Endothelial cell of umbilical vein (primary cell): Measurements from ENCODE around the gene TBX1.
"Not testable (repeated sequence)": the region's sequence is repeated elsewhere in the genome, so short reads cannot be mapped to it uniquely, and the experiment has no call there.

Experiments
- CTCF ChIP-seq, 2 donors: IDR thresholded peaks; 1 replicate in 1 of 2; 2 replicates in 1 of 2; pipeline ENCODE4 v1.5.1; 2011; ENCODE audit warnings: low read length in 2 of 2, mild to moderate bottlenecking in 2 of 2, moderate library complexity in 2 of 2, control low read depth in 1 of 2, inconsistent platforms in 1 of 2, low read depth in 1 of 2; ENCODE audit not compliant: insufficient read depth in 1 of 2; ENCODE audit errors: extremely low read depth in 1 of 2
- POLR2AphosphoS5 ChIP-seq: IDR thresholded peaks from 2 replicates; pipeline ENCODE4 v1.6.1; 2012; ENCODE audit warnings: low read depth, mild to moderate bottlenecking, control low read depth, low read length, moderate library complexity; ENCODE audit not compliant: insufficient read depth

GRCh38 chr22:19777192-19777591 lies 16.6 kb downstream of the TBX1 start:
- TF ChIP-seq POLR2AphosphoS5; CTCF (IDR thresholded peaks at IDR 0.05; ENCODE audit: extremely low read depth in 1 of 2, insufficient read depth in 1 of 2, low read depth in 1 of 2, low read length in 2 of 2): not testable (repeated sequence)
